Measurements from ENCODE around the gene ATP2B1.

Gene ATP2B1

GRCh38 chr12:89593873-89594272 lies 114.8 kb downstream of the ATP2B1 start:
- no peak overlapping the region for H3K4me3 ChIP-seq (ENCODE audit: low read depth, low read length)

GRCh38 chr12:89593233-89593632 lies 115.4 kb downstream of the ATP2B1 start:
- H3K4me3 ChIP-seq (ENCODE audit: low read depth, low read length): no peak overlapping the region
- TF ChIP-seq CTCF (IDR thresholded peaks at IDR 0.05; ENCODE audit: low read depth, low read length): no peak

More at GRCh38 chr12:89593873-89594272, 114.8 kb downstream of the ATP2B1 start:
- TF ChIP-seq CTCF (IDR thresholded peaks at IDR 0.05; ENCODE audit: low read depth, low read length): no peak

- H3K4me3 ChIP-seq (ENCODE audit: low read depth, low read length): no peak overlapping the region
- no peak for TF ChIP-seq CTCF (IDR thresholded peaks at IDR 0.05; ENCODE audit: low read depth, low read length)
Measured at GRCh38 chr12:89589753-89590152, 118.9 kb downstream of the ATP2B1 start.

GRCh38 chr12:89578499-89578898 lies 130.1 kb downstream of the ATP2B1 start:
- H3K4me3 ChIP-seq (ENCODE audit: low read depth, low read length): no peak overlapping the region
- no peak for TF ChIP-seq CTCF (IDR thresholded peaks at IDR 0.05; ENCODE audit: low read depth, low read length)

- no peak for TF ChIP-seq CTCF (IDR thresholded peaks at IDR 0.05; ENCODE audit: low read depth, low read length)
- no peak overlapping the region for H3K4me3 ChIP-seq (ENCODE audit: low read depth, low read length)
Measured at GRCh38 chr12:89576572-89577220, 131.9 kb downstream of the ATP2B1 start.

- H3K4me3 ChIP-seq (ENCODE audit: low read depth, low read length): no peak overlapping the region
- TF ChIP-seq CTCF (IDR thresholded peaks at IDR 0.05; ENCODE audit: low read depth, low read length): no peak
Measured at GRCh38 chr12:89575374-89575773, 133.3 kb downstream of the ATP2B1 start.

GRCh38 chr12:89574736-89575208 lies 133.9 kb downstream of the ATP2B1 start:
- TF ChIP-seq CTCF (IDR thresholded peaks at IDR 0.05; ENCODE audit: low read depth, low read length): no peak
- H3K4me3 ChIP-seq (ENCODE audit: low read depth, low read length): no peak overlapping the region
